ENCODE measurements around the gene RASA1. TPM values are rescaled to one million over a fixed set of nuclear protein-coding genes. Genes with fewer than 3 reads are reported as not detected.
"Not testable (repeated sequence)": the region's sequence is repeated elsewhere in the genome, so short reads cannot be mapped to it uniquely, and the experiment has no call there.

RASA1 gene
- polyA plus RNA-seq, 3 donors: 45.3 to 47.8 (median 46.6) TPM

- not testable (repeated sequence) for DNase-seq
Measured at GRCh38 chr5:87270888-87271287, 3.2 kb downstream of the RASA1 start.

- no peak for DNase-seq
Measured at GRCh38 chr5:87276655-87277054, 9.0 kb downstream of the RASA1 start.

GRCh38 chr5:87277279-87277835, 9.7 kb downstream of the RASA1 start:
- DNase-seq: no peak

- no peak for DNase-seq
Measured at GRCh38 chr5:87278590-87279100, 11.0 kb downstream of the RASA1 start.

- no peak for DNase-seq
Measured at GRCh38 chr5:87282269-87282668, 14.6 kb downstream of the RASA1 start.

GRCh38 chr5:87287266-87287665, 19.6 kb downstream of the RASA1 start:
- DNase-seq: not testable (repeated sequence)

GRCh38 chr5:87298692-87299362, 31.1 kb downstream of the RASA1 start:
- DNase-seq: no peak

- DNase-seq: no peak
Measured at GRCh38 chr5:87300176-87300575, 32.5 kb downstream of the RASA1 start.

GRCh38 chr5:87300744-87301143, 33.1 kb downstream of the RASA1 start:
- no peak for DNase-seq

GRCh38 chr5:87302061-87302460, 34.4 kb downstream of the RASA1 start:
- no peak for DNase-seq

GRCh38 chr5:87303324-87303723, 35.6 kb downstream of the RASA1 start:
- no peak for DNase-seq

- DNase-seq: not testable (repeated sequence)
Measured at GRCh38 chr5:87306090-87306489, 38.4 kb downstream of the RASA1 start.

GRCh38 chr5:87307796-87308423, 40.2 kb downstream of the RASA1 start:
- no peak for DNase-seq

GRCh38 chr5:87311405-87312279, 44.0 kb downstream of the RASA1 start:
- no peak for DNase-seq

- DNase-seq: no peak
Measured at GRCh38 chr5:87313216-87313615, 45.5 kb downstream of the RASA1 start.

GRCh38 chr5:87319469-87319868, 51.8 kb downstream of the RASA1 start:
- DNase-seq: no peak

GRCh38 chr5:87321605-87322004, 53.9 kb downstream of the RASA1 start:
- DNase-seq: no peak

GRCh38 chr5:87322381-87322780, 54.7 kb downstream of the RASA1 start:
- no peak for DNase-seq

- DNase-seq: no peak
Measured at GRCh38 chr5:87327998-87328397, 60.3 kb downstream of the RASA1 start.

- DNase-seq: no peak
Measured at GRCh38 chr5:87329114-87329513, 61.4 kb downstream of the RASA1 start.

- no peak for DNase-seq
Measured at GRCh38 chr5:87339986-87340385, 72.3 kb downstream of the RASA1 start.

GRCh38 chr5:87340716-87341115, 73.0 kb downstream of the RASA1 start:
- DNase-seq: no peak
